ENCODE data around the gene GNLY.

DNA sequence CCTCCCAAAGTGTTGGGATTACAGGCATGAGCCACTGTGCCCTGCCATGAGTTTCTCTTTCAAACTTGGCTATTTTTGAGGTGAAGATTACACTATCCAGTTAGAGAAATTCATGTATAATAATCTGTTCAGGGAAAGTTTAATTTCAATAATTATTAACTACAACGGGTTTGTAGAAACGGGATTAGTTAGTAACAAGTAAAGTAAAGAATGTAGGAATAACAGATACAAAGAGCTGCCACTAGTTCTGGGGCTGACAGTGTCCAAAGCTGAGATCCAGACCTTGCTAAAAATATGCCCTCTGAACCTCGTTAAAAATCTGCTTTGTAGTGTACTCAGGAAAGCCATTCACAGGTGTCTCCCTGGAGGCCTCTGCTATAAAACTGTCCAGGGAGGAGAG lies 43.1 kb upstream of the GNLY start:
- TF ChIP-seq, protein P1, sequence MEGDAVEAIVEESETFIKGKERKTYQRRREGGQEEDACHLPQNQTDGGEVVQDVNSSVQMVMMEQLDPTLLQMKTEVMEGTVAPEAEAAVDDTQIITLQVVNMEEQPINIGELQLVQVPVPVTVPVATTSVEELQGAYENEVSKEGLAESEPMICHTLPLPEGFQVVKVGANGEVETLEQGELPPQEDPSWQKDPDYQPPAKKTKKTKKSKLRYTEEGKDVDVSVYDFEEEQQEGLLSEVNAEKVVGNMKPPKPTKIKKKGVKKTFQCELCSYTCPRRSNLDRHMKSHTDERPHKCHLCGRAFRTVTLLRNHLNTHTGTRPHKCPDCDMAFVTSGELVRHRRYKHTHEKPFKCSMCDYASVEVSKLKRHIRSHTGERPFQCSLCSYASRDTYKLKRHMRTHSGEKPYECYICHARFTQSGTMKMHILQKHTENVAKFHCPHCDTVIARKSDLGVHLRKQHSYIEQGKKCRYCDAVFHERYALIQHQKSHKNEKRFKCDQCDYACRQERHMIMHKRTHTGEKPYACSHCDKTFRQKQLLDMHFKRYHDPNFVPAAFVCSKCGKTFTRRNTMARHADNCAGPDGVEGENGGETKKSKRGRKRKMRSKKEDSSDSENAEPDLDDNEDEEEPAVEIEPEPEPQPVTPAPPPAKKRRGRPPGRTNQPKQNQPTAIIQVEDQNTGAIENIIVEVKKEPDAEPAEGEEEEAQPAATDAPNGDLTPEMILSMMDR (IDR thresholded peaks at IDR 0.05; ENCODE audit: extremely low read depth in 1 of 2, insufficient read depth in 1 of 2, low read depth in 1 of 2, low read length in 2 of 2): no peak
- TF ChIP-seq POLR2A (IDR thresholded peaks at IDR 0.05; ENCODE audit: low read depth, low read length): no peak

All from endothelial cell of umbilical vein (primary cell).